NCI-H1436 treated with DMSO at 0.1 percent for 48 hours (cell line): ENCODE data around the gene KCNK16.

ENCODE experiments used
- DNase-seq: peaks from one replicate; lab custom pipeline; 2025; lab: John Stamatoyannopoulos, UW

KCNK16 gene

DNA sequence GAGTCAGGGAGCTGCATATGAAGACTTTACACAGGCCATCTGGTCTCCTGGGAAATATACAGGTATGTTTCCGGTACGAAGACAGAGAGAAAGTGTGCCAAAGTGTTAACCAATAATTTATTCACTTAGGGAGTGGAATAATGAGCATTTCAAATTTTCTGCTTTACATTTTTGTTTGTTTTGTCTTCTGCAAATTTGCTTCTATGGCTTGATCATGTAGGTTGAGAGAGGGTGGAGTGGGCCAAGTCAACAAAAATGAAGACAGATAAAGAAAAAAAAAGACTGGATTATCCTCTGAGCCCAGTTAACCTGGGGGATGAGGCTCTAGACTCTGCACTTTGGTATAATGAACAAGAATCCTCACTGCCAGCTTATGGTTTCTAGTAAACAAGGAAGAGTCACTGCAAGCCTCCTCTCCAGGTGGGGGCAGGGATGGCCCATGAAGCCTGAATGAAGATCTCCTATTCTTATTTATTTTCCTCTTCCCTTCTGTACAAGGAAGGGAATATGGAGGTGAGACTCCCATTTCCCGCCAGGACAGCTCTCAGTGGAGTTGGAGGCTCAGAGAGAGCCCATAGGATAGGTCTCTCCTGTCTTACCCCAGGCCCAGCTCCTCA lies 46.0 kb downstream of the KCNK16 start:
- DNase-seq, result no peak

DNA sequence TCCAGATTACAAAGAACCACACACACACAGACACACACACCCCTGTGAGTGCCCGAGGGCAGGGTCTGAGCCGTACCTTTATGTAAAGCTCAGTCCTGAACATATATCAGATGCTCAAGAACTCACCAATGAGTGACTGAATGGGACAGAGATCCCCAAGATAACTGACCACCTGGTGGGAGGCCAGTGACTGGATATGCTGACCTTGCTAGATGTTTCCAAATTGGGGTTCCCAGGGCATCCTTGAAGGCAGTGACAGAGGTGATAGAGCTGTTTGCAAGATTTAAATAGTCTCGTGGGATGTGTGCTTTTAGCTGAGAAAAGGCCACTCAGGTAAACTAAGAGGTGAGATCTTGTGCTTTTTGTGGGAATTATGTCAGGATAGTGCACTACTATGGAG lies 47.6 kb downstream of the KCNK16 start:
- DNase-seq, result no peak

DNA sequence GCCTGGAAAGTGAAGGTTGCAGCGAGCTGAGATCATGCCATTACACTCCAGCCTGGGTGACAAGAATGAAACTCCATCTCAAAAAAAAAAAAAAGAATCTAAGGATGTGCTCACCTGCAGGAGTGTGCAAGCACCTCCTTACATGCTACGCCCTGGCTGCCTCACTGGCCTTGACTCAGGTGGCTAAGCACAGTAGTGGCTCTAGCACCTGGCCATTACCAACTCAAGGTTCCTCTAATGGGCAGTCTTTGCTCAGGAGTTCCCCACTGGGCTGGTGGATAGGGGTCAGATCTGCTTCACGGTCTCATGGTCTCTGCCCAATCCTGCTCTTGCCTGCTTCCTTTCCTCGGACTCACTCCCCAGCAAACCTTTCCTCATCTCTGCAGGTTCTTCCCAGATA lies 48.0 kb downstream of the KCNK16 start:
- no peak for DNase-seq

DNA sequence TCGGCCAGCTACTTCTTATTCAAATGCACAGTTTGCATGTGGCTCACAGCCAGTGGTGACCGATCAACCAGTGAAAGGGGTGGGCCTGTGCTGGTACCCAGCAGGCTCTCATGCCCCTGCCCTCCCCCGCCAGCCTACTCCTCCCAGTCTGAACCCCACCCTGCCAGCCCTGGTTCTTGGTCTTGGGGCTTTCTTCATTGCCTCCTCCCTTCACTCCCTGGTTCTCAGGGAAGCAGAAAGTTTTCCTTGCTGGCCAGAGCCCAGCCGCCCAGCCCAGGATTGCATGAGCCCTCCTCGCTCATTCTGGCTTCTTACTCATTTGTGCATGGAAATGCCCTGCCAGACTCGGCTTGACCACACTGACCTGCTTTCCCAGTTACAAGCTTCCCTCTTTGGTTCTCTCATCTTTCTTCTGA lies 49.1 kb downstream of the KCNK16 start:
- no peak for DNase-seq

DNA sequence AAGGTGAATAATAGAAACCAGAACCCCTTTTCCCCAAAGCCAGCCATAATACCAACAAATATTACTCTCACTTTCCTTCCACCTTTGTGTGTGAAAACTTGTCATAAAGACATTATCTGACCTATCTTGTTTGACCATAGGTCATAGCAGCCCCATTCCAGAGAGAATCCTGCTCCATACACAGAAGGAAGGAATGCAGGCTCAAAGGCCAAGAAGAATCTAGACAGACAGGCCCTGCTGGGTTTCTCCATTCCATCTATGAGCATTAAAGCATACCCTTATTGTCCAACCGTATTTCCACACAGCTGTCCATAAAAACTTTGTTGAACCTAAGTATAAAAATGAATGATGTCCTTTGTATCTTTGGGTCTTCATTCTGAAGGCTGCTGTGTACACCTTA lies 52.5 kb downstream of the KCNK16 start:
- DNase-seq, result no peak

DNA sequence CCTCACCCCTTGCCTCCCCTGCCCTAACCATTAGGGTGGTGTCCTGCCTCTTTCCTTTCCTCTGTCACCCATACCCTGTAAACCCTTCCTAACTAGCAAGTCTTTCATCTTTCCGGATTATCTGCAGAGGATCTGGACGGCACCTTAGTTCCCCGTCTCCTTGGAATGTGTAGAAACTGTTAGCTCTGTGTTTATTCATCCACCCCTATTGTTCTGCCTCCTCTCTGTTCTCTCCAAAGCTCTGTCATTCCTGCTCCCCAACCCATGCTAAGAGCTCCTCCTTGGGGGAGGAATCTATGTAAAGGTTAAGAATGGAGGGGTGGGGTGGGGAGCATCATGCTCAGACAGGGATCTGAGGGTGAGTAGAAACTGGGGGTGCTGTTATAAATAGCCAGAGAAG lies 53.8 kb downstream of the KCNK16 start:
- no peak for DNase-seq

DNA sequence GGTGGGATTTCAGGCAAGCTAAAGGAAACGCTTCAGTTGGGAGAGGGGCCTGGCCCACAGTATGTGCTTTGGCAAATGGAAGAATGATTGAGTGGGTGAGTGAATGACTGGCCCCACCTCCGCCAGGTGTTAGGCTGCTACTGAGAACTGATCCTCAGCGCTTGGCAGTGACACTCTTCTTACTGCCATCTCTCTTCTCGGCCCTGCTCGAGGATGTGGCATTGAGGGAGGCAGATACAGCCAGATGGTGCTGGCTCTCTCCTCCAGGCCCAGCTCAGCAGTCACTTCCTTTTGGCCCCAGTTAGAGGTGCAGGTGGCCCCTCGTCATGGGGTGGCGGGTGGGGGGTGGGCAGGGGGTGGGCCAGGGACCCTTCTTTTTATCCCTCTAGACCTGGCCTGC lies 54.3 kb downstream of the KCNK16 start:
- DNase-seq, result no peak

DNA sequence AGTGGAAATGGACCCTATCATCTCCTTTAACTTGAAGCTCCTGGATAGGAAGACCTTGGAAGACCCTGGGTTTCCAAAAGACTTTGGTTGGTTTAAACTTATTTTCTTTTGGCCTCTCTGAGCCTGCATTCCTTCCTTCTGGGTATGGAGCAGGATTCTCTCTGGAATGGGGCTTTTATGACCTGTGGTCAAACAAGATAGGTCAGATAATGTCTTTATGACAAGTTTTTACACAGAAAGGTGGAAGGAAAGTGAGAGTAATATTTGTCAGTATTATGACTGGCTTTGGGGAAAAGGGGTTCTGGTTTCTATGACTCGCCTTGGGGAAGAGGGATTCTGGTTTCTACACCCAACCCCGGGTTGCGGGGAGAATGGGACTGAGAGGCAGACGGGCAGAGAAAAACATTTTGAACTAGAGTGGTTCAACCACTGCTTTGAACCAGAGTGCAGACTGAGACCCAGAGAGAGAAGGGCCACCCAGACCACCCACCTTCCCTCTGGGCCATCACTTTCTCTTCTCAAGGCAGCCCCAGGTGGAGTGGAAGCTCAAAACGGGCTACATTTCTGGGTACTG lies 55.6 kb downstream of the KCNK16 start:
- DNase-seq, result no peak

DNA sequence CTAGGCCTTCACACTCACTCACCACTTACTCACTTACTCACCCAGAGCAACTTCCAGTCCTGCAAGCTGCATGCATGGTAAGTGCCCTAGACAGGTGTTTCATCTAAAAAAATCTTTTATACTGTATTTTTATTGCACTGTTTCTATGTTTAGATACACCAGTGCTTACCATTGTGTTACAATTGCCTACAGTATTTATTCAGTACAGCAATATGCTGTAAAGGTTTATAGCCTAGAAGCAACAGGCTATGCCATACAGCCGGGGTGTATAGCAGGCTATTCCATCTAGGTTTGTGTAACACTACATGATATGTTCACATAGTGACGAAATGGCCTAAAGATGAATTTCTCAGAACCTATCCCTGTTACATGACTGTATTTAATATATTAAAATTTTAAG lies 56.1 kb downstream of the KCNK16 start:
- DNase-seq, result no peak
